HL-60 (cell line): ENCODE measurements around the gene TIAM1.

ENCODE experiments used
- GABPA ChIP-seq: IDR thresholded peaks from 2 replicates; pipeline ENCODE4 v1.6.1; 2012; ENCODE audit warnings: low read depth
- POLR2AphosphoS5 ChIP-seq: IDR thresholded peaks from 2 replicates; pipeline ENCODE4 v1.6.1; 2012; ENCODE audit warnings: low read depth
- SPI1 ChIP-seq: IDR thresholded peaks from 2 replicates; pipeline ENCODE4 v1.6.1; 2012; ENCODE audit warnings: low read depth, mild to moderate bottlenecking, borderline replicate concordance
- TF ChIP-seq, protein P1 (sequence below): IDR thresholded peaks from one replicate; pipeline ENCODE4 v1.5.1; 2011; ENCODE audit warnings: low read length, control low read depth, inconsistent platforms; ENCODE audit not compliant: insufficient read depth
- TF ChIP-seq, protein P2 (sequence below): IDR thresholded peaks from 2 replicates; pipeline ENCODE4 v1.6.1; 2012; ENCODE audit warnings: low read depth; ENCODE audit not compliant: insufficient replicate concordance

DNA sequence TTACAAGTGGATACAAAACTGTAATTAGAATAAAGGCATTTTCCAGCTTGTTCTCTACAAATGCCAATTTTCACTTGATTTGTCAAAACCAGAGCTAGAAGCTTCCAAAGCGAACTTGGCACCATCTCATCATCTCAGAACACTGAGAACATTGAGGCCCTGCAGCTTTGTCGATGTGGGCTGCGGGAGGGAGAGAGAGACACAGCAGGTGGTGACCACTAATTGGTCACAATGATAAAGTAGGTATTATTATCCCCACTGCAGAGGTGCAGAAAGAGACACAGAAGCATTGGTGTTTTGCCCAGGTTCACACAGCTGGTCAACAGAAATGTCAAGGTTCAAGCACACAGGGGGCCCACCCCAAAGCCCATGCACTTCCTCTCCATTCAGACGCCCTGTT lies 233.6 kb downstream of the TIAM1 start:
- TF ChIP-seq, protein P1, sequence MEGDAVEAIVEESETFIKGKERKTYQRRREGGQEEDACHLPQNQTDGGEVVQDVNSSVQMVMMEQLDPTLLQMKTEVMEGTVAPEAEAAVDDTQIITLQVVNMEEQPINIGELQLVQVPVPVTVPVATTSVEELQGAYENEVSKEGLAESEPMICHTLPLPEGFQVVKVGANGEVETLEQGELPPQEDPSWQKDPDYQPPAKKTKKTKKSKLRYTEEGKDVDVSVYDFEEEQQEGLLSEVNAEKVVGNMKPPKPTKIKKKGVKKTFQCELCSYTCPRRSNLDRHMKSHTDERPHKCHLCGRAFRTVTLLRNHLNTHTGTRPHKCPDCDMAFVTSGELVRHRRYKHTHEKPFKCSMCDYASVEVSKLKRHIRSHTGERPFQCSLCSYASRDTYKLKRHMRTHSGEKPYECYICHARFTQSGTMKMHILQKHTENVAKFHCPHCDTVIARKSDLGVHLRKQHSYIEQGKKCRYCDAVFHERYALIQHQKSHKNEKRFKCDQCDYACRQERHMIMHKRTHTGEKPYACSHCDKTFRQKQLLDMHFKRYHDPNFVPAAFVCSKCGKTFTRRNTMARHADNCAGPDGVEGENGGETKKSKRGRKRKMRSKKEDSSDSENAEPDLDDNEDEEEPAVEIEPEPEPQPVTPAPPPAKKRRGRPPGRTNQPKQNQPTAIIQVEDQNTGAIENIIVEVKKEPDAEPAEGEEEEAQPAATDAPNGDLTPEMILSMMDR, result no peak
- TF ChIP-seq, protein P2, sequence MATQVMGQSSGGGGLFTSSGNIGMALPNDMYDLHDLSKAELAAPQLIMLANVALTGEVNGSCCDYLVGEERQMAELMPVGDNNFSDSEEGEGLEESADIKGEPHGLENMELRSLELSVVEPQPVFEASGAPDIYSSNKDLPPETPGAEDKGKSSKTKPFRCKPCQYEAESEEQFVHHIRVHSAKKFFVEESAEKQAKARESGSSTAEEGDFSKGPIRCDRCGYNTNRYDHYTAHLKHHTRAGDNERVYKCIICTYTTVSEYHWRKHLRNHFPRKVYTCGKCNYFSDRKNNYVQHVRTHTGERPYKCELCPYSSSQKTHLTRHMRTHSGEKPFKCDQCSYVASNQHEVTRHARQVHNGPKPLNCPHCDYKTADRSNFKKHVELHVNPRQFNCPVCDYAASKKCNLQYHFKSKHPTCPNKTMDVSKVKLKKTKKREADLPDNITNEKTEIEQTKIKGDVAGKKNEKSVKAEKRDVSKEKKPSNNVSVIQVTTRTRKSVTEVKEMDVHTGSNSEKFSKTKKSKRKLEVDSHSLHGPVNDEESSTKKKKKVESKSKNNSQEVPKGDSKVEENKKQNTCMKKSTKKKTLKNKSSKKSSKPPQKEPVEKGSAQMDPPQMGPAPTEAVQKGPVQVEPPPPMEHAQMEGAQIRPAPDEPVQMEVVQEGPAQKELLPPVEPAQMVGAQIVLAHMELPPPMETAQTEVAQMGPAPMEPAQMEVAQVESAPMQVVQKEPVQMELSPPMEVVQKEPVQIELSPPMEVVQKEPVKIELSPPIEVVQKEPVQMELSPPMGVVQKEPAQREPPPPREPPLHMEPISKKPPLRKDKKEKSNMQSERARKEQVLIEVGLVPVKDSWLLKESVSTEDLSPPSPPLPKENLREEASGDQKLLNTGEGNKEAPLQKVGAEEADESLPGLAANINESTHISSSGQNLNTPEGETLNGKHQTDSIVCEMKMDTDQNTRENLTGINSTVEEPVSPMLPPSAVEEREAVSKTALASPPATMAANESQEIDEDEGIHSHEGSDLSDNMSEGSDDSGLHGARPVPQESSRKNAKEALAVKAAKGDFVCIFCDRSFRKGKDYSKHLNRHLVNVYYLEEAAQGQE, result no peak
- TF ChIP-seq GABPA (no peak), POLR2AphosphoS5 (no peak), SPI1 (no peak)
